ENCODE results near the gene WAPL. TPM values are rescaled to one million over a fixed set of nuclear protein-coding genes. Genes with fewer than 3 reads are reported as not detected.
A peak's percentile ranks its signal among the peaks of the same experiment; 100 is the strongest.

WAPL gene
- polyA plus RNA-seq, 2 of the 4 experiments (the other 2 are of a cell fraction), result 15.4 to 25.6 TPM

- POLR2A ChIA-PET, result no interaction called here
- CTCF ChIA-PET, result no interaction called here
- Histone ChIP-seq H3K4me1 (peaks cover 5% of the 10 kb centered on the region; the same call in 1 of the 3 replicates), H3K27ac (no peak overlapping the region), H3K4me2 (no peak overlapping the region), H3K4me3 (no peak overlapping the region), H3K9me3 (peaks cover 6% of the 10 kb centered on the region)
- ATAC-seq (no peak), DNase-seq (ENCODE audit: low read depth in 1 of 2, low spot score in 1 of 2) (no peak), FAIRE-seq (no peak)
- TF ChIP-seq HEYL (CRISPR knock-in tag; IDR thresholded peaks at IDR 0.05) (no peak), SREBF2 (IDR thresholded peaks at IDR 0.05) (no peak), NFE2L2 (conservative IDR thresholded peaks at IDR 0.05; ENCODE audit: low read length) (no peak), CEBPB (IDR thresholded peaks at IDR 0.05) (no peak), FOXS1 (CRISPR knock-in tag; IDR thresholded peaks at IDR 0.05) (no peak), JUN (IDR thresholded peaks at IDR 0.05) (no peak), ESRRA (IDR thresholded peaks at IDR 0.05; ENCODE audit: borderline replicate concordance, low read length) (no peak), MAZ (IDR thresholded peaks at IDR 0.05; ENCODE audit: borderline replicate concordance, low read depth, low read length) (no peak), HDAC2 (IDR thresholded peaks at IDR 0.05) (no peak), PHF8 (IDR thresholded peaks at IDR 0.05; ENCODE audit: borderline replicate concordance, low read depth) (no peak)
- TF ChIP-seq, protein P1, sequence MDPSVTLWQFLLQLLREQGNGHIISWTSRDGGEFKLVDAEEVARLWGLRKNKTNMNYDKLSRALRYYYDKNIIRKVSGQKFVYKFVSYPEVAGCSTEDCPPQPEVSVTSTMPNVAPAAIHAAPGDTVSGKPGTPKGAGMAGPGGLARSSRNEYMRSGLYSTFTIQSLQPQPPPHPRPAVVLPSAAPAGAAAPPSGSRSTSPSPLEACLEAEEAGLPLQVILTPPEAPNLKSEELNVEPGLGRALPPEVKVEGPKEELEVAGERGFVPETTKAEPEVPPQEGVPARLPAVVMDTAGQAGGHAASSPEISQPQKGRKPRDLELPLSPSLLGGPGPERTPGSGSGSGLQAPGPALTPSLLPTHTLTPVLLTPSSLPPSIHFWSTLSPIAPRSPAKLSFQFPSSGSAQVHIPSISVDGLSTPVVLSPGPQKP (IDR thresholded peaks at IDR 0.05; ENCODE audit: low read depth, low read length), result no peak
- TF ChIP-seq, protein P2, sequence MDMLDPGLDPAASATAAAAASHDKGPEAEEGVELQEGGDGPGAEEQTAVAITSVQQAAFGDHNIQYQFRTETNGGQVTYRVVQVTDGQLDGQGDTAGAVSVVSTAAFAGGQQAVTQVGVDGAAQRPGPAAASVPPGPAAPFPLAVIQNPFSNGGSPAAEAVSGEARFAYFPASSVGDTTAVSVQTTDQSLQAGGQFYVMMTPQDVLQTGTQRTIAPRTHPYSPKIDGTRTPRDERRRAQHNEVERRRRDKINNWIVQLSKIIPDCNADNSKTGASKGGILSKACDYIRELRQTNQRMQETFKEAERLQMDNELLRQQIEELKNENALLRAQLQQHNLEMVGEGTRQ (IDR thresholded peaks at IDR 0.05), result no peak
- WGBS (ENCODE audit: missing lambda C conversion rate), result 67% methylated on average over 3 of the region's 3 CpGs
Observed at GRCh38 chr10:86415116-86415515, 106.5 kb downstream of the WAPL start.

- DNase-seq (ENCODE audit: low read depth in 1 of 2, low spot score in 1 of 2) (no peak), ATAC-seq (no peak), FAIRE-seq (no peak)
- H3K4me1 ChIP-seq, result peaks cover 6% of the 10 kb centered on the region; the same call in 1 of the 3 replicates
- POLR2A ChIA-PET, result no interaction called here
- H3K4me2 ChIP-seq, result no peak overlapping the region
- WGBS (ENCODE audit: missing lambda C conversion rate), result 76% methylated on average over 6 of the region's 6 CpGs
- H3K4me3 ChIP-seq, result no peak overlapping the region
- no peak overlapping the region for H3K27ac ChIP-seq
- H3K9me3 ChIP-seq, result peaks cover 6% of the 10 kb centered on the region
- CTCF ChIA-PET, result interaction anchor here (0.6 kb wide), 1 partner anchor 1875 kb away, joined by 3 read pairs; no protein-coding TSS in a partner anchor
- TF ChIP-seq FOSL2 (IDR thresholded peaks at IDR 0.05), result no peak
- no peak for TF ChIP-seq FOSL2 (CRISPR knock-in tag; IDR thresholded peaks at IDR 0.05)
- no peak for TF ChIP-seq RARB (CRISPR knock-in tag; IDR thresholded peaks at IDR 0.05)
- TF ChIP-seq ZSCAN20 (CRISPR knock-in tag; IDR thresholded peaks at IDR 0.05), result no peak
- TF ChIP-seq MAFK (IDR thresholded peaks at IDR 0.05; ENCODE audit: partially characterized antibody), result no peak
Observed at GRCh38 chr10:86413046-86413728, 108.4 kb downstream of the WAPL start.

DNA sequence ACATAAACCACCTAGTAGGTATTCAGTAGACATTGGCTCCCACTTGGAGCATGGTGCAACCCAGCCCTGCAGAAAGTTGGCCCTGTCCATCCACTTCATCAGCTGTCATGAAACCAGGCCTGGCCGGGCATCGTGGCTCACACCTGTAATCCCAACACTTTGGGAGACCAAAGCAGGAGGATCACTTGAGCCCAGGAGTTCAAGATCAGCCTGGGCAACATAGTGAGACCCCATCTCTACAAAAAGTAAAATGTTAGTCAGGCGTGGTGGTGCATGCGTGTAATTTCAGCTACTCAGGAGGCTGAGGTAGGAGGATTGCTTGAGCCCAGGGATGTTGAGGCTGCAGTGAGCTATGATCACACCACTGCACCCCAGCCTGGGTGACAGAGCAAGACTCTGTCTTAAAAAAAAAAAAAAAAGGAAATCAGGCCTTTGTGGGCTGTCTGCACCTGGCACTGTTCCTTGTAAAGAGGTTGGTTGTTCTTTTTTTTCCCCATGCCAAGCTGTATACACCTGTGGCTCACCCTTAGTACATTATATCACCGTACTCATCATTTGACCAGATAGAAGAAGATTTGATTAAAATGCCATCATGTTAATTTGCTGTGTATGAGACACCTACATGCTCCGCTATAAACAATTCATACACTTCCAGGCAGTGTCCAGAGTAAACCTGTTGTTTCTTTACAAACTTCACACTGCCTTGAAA, 109.6 kb downstream of the WAPL start:
- FAIRE-seq (no peak), DNase-seq (ENCODE audit: low read depth in 1 of 2, low spot score in 1 of 2) (no peak), ATAC-seq (peak in 1 of 2 experiments; percentile 42; a peak in 1 of 6 replicates)
- POLR2A ChIA-PET, result interaction anchor here (2.5 kb wide), 1 partner anchor 11 kb away, joined by 18 read pairs; no protein-coding TSS in a partner anchor
- CTCF ChIA-PET, result interaction anchor here (1.3 to 3.1 kb wide), 2 partner anchors 11 to 123 kb away, joined by 3 to 18 read pairs; no protein-coding TSS in a partner anchor
- Histone ChIP-seq H3K4me3 (no peak overlapping the region), H3K27ac (0 out of 6 replicates have a peak overlapping the region, but pooled peaks of 1 of the 2 experiments have one; percentile 13), H3K4me2 (0 out of 3 replicates have a peak overlapping the region, but pooled peaks have one; percentile 20), H3K4me1 (peaks cover 6% of the 10 kb centered on the region; the same call in 1 of the 3 replicates), H3K9me3 (peaks cover 6% of the 10 kb centered on the region)
- 89% methylated on average over 4 of the region's 6 CpGs for WGBS (ENCODE audit: missing lambda C conversion rate)
- no peak for TF ChIP-seq EHF (CRISPR knock-in tag; IDR thresholded peaks at IDR 0.05)
- TF ChIP-seq JUN (IDR thresholded peaks at IDR 0.05), result no peak
- no peak for TF ChIP-seq BCL3 (IDR thresholded peaks at IDR 0.05)
- no peak for TF ChIP-seq KDM1A (IDR thresholded peaks at IDR 0.05; ENCODE audit: low read depth)
- TF ChIP-seq FOSL2 (IDR thresholded peaks at IDR 0.05), result no peak
- TF ChIP-seq FOSL2 (CRISPR knock-in tag; IDR thresholded peaks at IDR 0.05), result no peak
- TF ChIP-seq, protein P1 (IDR thresholded peaks at IDR 0.05; ENCODE audit: low read depth, low read length), result no peak
- TF ChIP-seq, protein P3, sequence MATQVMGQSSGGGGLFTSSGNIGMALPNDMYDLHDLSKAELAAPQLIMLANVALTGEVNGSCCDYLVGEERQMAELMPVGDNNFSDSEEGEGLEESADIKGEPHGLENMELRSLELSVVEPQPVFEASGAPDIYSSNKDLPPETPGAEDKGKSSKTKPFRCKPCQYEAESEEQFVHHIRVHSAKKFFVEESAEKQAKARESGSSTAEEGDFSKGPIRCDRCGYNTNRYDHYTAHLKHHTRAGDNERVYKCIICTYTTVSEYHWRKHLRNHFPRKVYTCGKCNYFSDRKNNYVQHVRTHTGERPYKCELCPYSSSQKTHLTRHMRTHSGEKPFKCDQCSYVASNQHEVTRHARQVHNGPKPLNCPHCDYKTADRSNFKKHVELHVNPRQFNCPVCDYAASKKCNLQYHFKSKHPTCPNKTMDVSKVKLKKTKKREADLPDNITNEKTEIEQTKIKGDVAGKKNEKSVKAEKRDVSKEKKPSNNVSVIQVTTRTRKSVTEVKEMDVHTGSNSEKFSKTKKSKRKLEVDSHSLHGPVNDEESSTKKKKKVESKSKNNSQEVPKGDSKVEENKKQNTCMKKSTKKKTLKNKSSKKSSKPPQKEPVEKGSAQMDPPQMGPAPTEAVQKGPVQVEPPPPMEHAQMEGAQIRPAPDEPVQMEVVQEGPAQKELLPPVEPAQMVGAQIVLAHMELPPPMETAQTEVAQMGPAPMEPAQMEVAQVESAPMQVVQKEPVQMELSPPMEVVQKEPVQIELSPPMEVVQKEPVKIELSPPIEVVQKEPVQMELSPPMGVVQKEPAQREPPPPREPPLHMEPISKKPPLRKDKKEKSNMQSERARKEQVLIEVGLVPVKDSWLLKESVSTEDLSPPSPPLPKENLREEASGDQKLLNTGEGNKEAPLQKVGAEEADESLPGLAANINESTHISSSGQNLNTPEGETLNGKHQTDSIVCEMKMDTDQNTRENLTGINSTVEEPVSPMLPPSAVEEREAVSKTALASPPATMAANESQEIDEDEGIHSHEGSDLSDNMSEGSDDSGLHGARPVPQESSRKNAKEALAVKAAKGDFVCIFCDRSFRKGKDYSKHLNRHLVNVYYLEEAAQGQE (IDR thresholded peaks at IDR 0.05), result no peak
- no peak for TF ChIP-seq ZFP36 (IDR thresholded peaks at IDR 0.05; ENCODE audit: borderline replicate concordance, partially characterized antibody)
- TF ChIP-seq HDAC2 (IDR thresholded peaks at IDR 0.05), result no peak

All from A549 (cell line).